Brain pericyte (primary cell): ENCODE results near the gene ANXA1.

ENCODE experiments used
- DNase-seq: peaks from one replicate; pipeline ENCODE4 v3.0.0-alpha.2; 2012; ENCODE audit warnings: low read depth, low spot score

Gene ANXA1

GRCh38 chr9:73206851-73207250 lies 55.2 kb downstream of the ANXA1 start:
- no peak for DNase-seq

- DNase-seq, result no peak
Measured at GRCh38 chr9:73210886-73211666, 59.4 kb downstream of the ANXA1 start.

- DNase-seq, result no peak
Measured at GRCh38 chr9:73213300-73213699, 61.6 kb downstream of the ANXA1 start.

DNA sequence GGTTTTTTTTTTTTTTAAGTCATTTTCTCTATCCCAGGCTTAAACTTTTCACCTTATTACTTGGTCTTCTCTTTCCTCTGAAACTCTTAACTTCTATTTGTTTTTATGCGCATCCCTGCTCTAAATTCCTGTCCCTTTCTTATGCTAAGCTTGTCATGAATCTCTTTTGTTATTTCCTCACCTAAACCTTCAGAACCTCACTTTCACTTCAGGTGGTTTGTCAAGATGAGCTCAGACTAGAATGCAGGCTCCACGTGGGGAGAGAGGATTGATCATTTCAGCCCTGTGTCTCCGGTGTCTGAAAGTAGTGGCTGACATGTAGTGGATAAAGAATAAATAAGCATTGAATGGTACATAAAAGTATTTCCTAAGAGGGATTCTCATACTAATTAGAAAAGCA lies 63.6 kb downstream of the ANXA1 start:
- DNase-seq, result no peak

DNA sequence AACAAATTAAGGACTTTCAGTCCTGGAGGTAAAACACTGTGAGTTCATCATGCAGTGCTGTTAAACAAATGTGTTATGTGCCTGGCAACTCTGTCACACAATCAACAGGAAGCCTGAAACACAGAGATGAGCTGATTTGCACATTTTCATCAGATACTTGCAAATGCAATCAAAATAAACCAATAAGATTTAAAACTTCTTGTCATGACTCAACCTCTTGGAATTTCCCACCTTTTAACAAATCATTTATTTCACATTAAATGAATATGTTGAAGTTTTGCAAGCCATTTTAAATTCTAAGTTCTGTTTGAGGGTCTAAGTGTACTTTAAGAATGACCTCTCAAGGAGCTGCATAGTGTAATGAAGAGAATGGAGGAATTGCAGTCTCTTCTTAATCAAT lies 64.4 kb downstream of the ANXA1 start:
- DNase-seq, result no peak
